GM12878 (cell line): Measurements from ENCODE around the gene DMXL1. TPM values are rescaled to one million over a fixed set of nuclear protein-coding genes. Genes with fewer than 3 reads are reported as not detected.

Experiments used
- ATAC-seq: fragments of 200-7000 bp; cut with Tn5 transposase; 3 replicates; pipeline ENCODE4 v1.9.1; 2020; ENCODE audit warnings: mild to moderate bottlenecking, moderate library complexity
- BruUV-seq: library from RNA; stranded (reverse); fragments of 400-500 nt; replicated peaks from 2 replicates; lab custom pipeline; 2021; lab: Mats Ljungman, UMichigan
- CTCF ChIA-PET: fragments of 300-600 bp; sonication (Branson Sonifier 250); formaldehyde crosslinking; extraction: SDS; loops from one replicate; lab custom pipeline; 2021; ENCODE audit warnings: inconsistent platforms; lab: Yijun Ruan, JAX
- POLR2A ChIA-PET: fragments of 350-600 bp; formaldehyde crosslinking; extraction: SDS; loops from one replicate; lab custom pipeline; 2021; ENCODE audit warnings: inconsistent platforms; lab: Charles Lee
- RAD21 ChIA-PET: fragments of 300-600 bp; sonication (Branson Sonifier 250); formaldehyde crosslinking; loops from one replicate; lab custom pipeline; 2023; ENCODE audit warnings: antibody characterized with exemption; ENCODE audit not compliant: unreplicated experiment; lab: Charles Lee
- SMC1A ChIA-PET: fragments of 300-600 bp; sonication (Branson Sonifier 250); formaldehyde crosslinking; loops from one replicate; lab custom pipeline; 2023; ENCODE audit not compliant: unreplicated experiment, uncharacterized antibody; lab: Charles Lee
- DNase-seq: peaks from one replicate; pipeline ENCODE4 v3.0.0-alpha.2; 2011; ENCODE audit warnings: low read depth, low spot score
- FAIRE-seq: peaks from 3 replicates; lab custom pipeline; 2011; peaks lifted over from hg19 to GRCh38; lab: Jason Lieb, UNC
- H2AFZ ChIP-seq: 2 replicates; pipeline ENCODE4 v1.6.0; 2011; ENCODE audit warnings: low read depth, low read length, control low read depth; ENCODE audit not compliant: control insufficient read depth
- H3K27ac ChIP-seq: 2 replicates; pipeline ENCODE4 v1.5.1; 2011; ENCODE audit warnings: control low read depth; ENCODE audit not compliant: control insufficient read depth, insufficient read depth
- H3K27me3 ChIP-seq, 2 experiments: replicated peaks in 1 of 2; 2 replicates each; pipeline versions ENCODE4 v1.6.0 to v1.6.1; 2011; ENCODE audit warnings: low read length in 1 of 2; ENCODE audit not compliant: control insufficient read depth in 2 of 2, insufficient read depth in 2 of 2
- H3K36me3 ChIP-seq, 2 experiments: 2 replicates each; pipeline ENCODE4 v1.5.1; 2011; ENCODE audit warnings: low read length in 1 of 2; ENCODE audit not compliant: control insufficient read depth in 2 of 2, insufficient read depth in 2 of 2
- H3K4me1 ChIP-seq: 2 replicates; pipeline ENCODE4 v1.6.1; 2011; ENCODE audit warnings: mild to moderate bottlenecking, low read length, moderate library complexity, mixed read lengths; ENCODE audit not compliant: control insufficient read depth, insufficient read depth
- H3K4me2 ChIP-seq: 2 replicates; pipeline ENCODE4 v1.6.0; 2011; ENCODE audit warnings: control low read depth; ENCODE audit not compliant: control insufficient read depth, insufficient read depth
- H3K4me3 ChIP-seq: fragments of 200-600 bp; sonication (generic); 2 replicates; pipeline ENCODE4 v1.5.1; 2016
- H3K79me2 ChIP-seq: 2 replicates; pipeline ENCODE4 v1.6.0; 2011; ENCODE audit warnings: low read length; ENCODE audit not compliant: control insufficient read depth, insufficient read depth
- H3K9ac ChIP-seq: 2 replicates; pipeline ENCODE4 v1.8.0; 2011; ENCODE audit warnings: low read length, control low read depth, mixed read lengths; ENCODE audit not compliant: control insufficient read depth, insufficient read depth
- H3K9me3 ChIP-seq: replicated peaks from 3 replicates; pipeline ENCODE4 v1.5.1; 2011; ENCODE audit warnings: mild to moderate bottlenecking, low read length; ENCODE audit not compliant: control insufficient read depth, insufficient read depth
- H4K20me1 ChIP-seq: 2 replicates; pipeline ENCODE4 v1.6.0; 2011; ENCODE audit not compliant: control insufficient read depth, insufficient read depth
- DPF2 ChIP-seq: fragments of 450-650 bp; IDR thresholded peaks from 2 replicates; pipeline ENCODE4 v1.6.1; 2017; ENCODE audit warnings: mild to moderate bottlenecking
- E4F1 ChIP-seq: fragments of 450-650 bp; IDR thresholded peaks from 2 replicates; pipeline ENCODE4 v1.6.1; 2018; ENCODE audit warnings: borderline replicate concordance, mild to moderate bottlenecking; ENCODE audit not compliant: partially characterized antibody
- IKZF1 ChIP-seq: fragments of 450-650 bp; conservative IDR thresholded peaks from 2 replicates; pipeline ENCODE4 v1.6.1; 2017; ENCODE audit warnings: antibody characterized with exemption, mild to moderate bottlenecking
- MEF2B ChIP-seq: fragments of 450-650 bp; IDR thresholded peaks from 2 replicates; pipeline ENCODE4 v1.6.1; 2018; ENCODE audit warnings: mild to moderate bottlenecking, moderate library complexity; ENCODE audit not compliant: partially characterized antibody, poor library complexity, severe bottlenecking
- NBN ChIP-seq: fragments of 450-650 bp; IDR thresholded peaks from 2 replicates; pipeline ENCODE4 v1.6.1; 2016
- NFIC ChIP-seq: IDR thresholded peaks from 2 replicates; pipeline ENCODE4 v1.6.1; 2012; ENCODE audit warnings: low read depth, mild to moderate bottlenecking, inconsistent platforms, low read length, moderate library complexity
- NFXL1 ChIP-seq: fragments of 450-650 bp; IDR thresholded peaks from 2 replicates; pipeline ENCODE4 v1.6.1; 2017; ENCODE audit warnings: antibody characterized with exemption, mild to moderate bottlenecking, borderline replicate concordance
- RCOR1 ChIP-seq: conservative IDR thresholded peaks from 2 replicates; pipeline ENCODE4 v1.6.1; 2012; ENCODE audit warnings: low read depth, low read length, improper control_type of control experiment
- REST ChIP-seq: IDR thresholded peaks from 2 replicates; pipeline ENCODE4 v1.6.1; 2012; ENCODE audit warnings: mild to moderate bottlenecking, low read depth, low read length
- SIN3A ChIP-seq: IDR thresholded peaks from 2 replicates; pipeline ENCODE4 v1.6.1; 2012; ENCODE audit warnings: low read depth, low read length, improper control_type of control experiment
- STAT3 ChIP-seq: IDR thresholded peaks from 2 replicates; pipeline ENCODE4 v1.6.1; 2011; ENCODE audit warnings: low read depth, low read length, improper control_type of control experiment
- SUZ12 ChIP-seq: fragments of 200-600 bp; sonication (generic); IDR thresholded peaks from one replicate; pipeline ENCODE4 v1.6.1; 2018; ENCODE audit warnings: antibody characterized with exemption, mild to moderate bottlenecking; ENCODE audit not compliant: unreplicated experiment
- ZBTB4 ChIP-seq: fragments of 450-650 bp; formaldehyde crosslinking; IDR thresholded peaks from 2 replicates; pipeline ENCODE4 v1.4.0; 2022; ENCODE audit warnings: mild to moderate bottlenecking, moderate library complexity
- ZNF274 ChIP-seq: IDR thresholded peaks from one replicate; pipeline ENCODE4 v1.8.0; 2011; ENCODE audit not compliant: insufficient read length, insufficient read depth
- WGBS: methylation state at CpG from one replicate; pipeline ENCODE4 v1.1.6; 2016; ENCODE audit warnings: low lambda C conversion rate; ENCODE audit not compliant: insufficient replicate concordance, insufficient coverage; ENCODE audit errors: missing lambda C conversion rate; 5-methylcytosine and 5-hydroxymethylcytosine counted together
- in situ Hi-C: fragments of 300-500 bp; cut with MboI; formaldehyde crosslinking; loops from 9 replicates; pipeline ENCODE4 v1.14.3; 2018; ENCODE audit warnings: mixed read lengths
- intact Hi-C: fragments of 100-400 bp; cut with micrococcal nuclease; formaldehyde crosslinking; loops from one replicate; pipeline ENCODE4 v1.14.2; 2022; ENCODE audit not compliant: unreplicated experiment
- polyA plus RNA-seq, 11 experiments: library from polyadenylated mRNA; depleted of rRNA in 4 of 11; unstranded in 6 of 11; stranded (reverse) in 5 of 11; fragments of >200 nt; fragmentation: Nextera tagmentation in 4 of 11; fragmentation: Illumina TruSeq in 1 of 11; extraction: Ambion mirVana in 4 of 11; extraction: Trizol in 1 of 11; gene quantifications; 1 replicate in 1 of 11; 2 replicates in 10 of 11; pipeline versions ENCODE4 v1.2.1 to v1.2.3, GENCODE V29; 2011 to 2016; ENCODE audit warnings: inconsistent platforms in 2 of 11, missing spikeins in 2 of 11, low read depth in 1 of 11
- total RNA-seq, 4 experiments: library from RNA; depleted of rRNA in 3 of 4; stranded (reverse); fragments of >200 nt in 3 of 4; fragmentation: Illumina TruSeq in 1 of 4; extraction: Trizol in 1 of 4; gene quantifications; 2 replicates each; pipeline versions ENCODE4 v1.2.1 to v1.2.3, GENCODE V29; 2013 to 2021

DMXL1 gene
- total and polyA plus RNA-seq, 10 of the 15 experiments (the other 5 are each of a cell fraction or from before 2014, with no cell fraction given): 9.1 to 67.7 (median 34.1) TPM

- no peaks in the 10 kb centered on the region for H3K27me3 ChIP-seq
- no peaks in the 10 kb centered on the region for H3K9me3 ChIP-seq
- no peak overlapping the region for H3K27ac ChIP-seq
- H2AFZ ChIP-seq: no peak overlapping the region
- CTCF ChIA-PET: no interaction called here
- POLR2A ChIA-PET: no interaction called here
- H3K79me2 ChIP-seq: no peaks in the 10 kb centered on the region
- H3K9ac ChIP-seq: no peak overlapping the region
- no peaks in the 10 kb centered on the region; the same call in 1 of the 2 replicates for H3K4me1 ChIP-seq
- intact Hi-C loops: no loop called here
- SMC1A ChIA-PET: interaction anchor here (1.0 kb wide), 1 partner anchor 8 kb away, joined by 4 read pairs; no protein-coding TSS in a partner anchor
- no peak overlapping the region for H3K4me2 ChIP-seq
- H4K20me1 ChIP-seq: no peaks in the 10 kb centered on the region
- BruUV-seq: no TSS peak
- H3K36me3 ChIP-seq: peaks cover 0 to 1% of the 10 kb centered on the region in 2 experiments; a peak in 3 of 4 replicates
- RAD21 ChIA-PET: no interaction called here
- no peak overlapping the region for H3K4me3 ChIP-seq
- WGBS: 97% methylated on average over 3 of the region's 3 CpGs
- in situ Hi-C loops: no loop called here
- ATAC-seq (no peak), FAIRE-seq (no peak), DNase-seq (no peak)
- TF ChIP-seq IKZF1: no peak
- TF ChIP-seq DPF2: no peak
- no peak for TF ChIP-seq MEF2B
- TF ChIP-seq REST: no peak
- no peak for TF ChIP-seq E4F1
- TF ChIP-seq NFXL1: no peak
- no peak for TF ChIP-seq ZNF274
- no peak for TF ChIP-seq ZBTB4
- no peak for TF ChIP-seq SUZ12
- no peak for TF ChIP-seq STAT3
- TF ChIP-seq NFIC: no peak
- no peak for TF ChIP-seq NBN
- no peak for TF ChIP-seq SIN3A
- TF ChIP-seq RCOR1: no peak
Measured at GRCh38 chr5:119176785-119177184, 105.9 kb downstream of the DMXL1 start.
